ENCODE measurements around the gene SETD9. TPM values are rescaled to one million over a fixed set of nuclear protein-coding genes. Genes with fewer than 3 reads are reported as not detected.

SETD9 gene
- total RNA-seq, 1 donor from 2014 or later, result 12.2 TPM

GRCh38 chr5:56964173-56964572 is 54.8 kb downstream of the SETD9 start:
- Histone ChIP-seq H3K27ac (ENCODE audit: low read depth, low read length) (no peak overlapping the region), H3K4me1 (ENCODE audit: insufficient read depth, low read length) (no peaks in the 10 kb centered on the region), H3K9me3 (ENCODE audit: insufficient read depth, low read depth, low read length) (no peaks in the 10 kb centered on the region), H3K27me3 (ENCODE audit: insufficient read depth, low read length) (peaks cover 9% of the 10 kb centered on the region), H4K20me1 (ENCODE audit: insufficient read depth, low read length) (no peaks in the 10 kb centered on the region), H3K4me2 (ENCODE audit: low read length) (no peak overlapping the region), H2AFZ (ENCODE audit: low read depth, low read length) (no peak overlapping the region), H3K9ac (ENCODE audit: low read length) (no peak overlapping the region), H3K79me2 (ENCODE audit: insufficient read depth, low read length) (no peaks in the 10 kb centered on the region), H3K4me3 (ENCODE audit: insufficient read depth, low read depth, low read length) (no peak overlapping the region), H3K36me3 (ENCODE audit: insufficient read depth, low read length) (no peaks in the 10 kb centered on the region)
- no peak for TF ChIP-seq EZH2 (IDR thresholded peaks at IDR 0.05; ENCODE audit: insufficient read depth, low read length)
- TF ChIP-seq, protein P1, sequence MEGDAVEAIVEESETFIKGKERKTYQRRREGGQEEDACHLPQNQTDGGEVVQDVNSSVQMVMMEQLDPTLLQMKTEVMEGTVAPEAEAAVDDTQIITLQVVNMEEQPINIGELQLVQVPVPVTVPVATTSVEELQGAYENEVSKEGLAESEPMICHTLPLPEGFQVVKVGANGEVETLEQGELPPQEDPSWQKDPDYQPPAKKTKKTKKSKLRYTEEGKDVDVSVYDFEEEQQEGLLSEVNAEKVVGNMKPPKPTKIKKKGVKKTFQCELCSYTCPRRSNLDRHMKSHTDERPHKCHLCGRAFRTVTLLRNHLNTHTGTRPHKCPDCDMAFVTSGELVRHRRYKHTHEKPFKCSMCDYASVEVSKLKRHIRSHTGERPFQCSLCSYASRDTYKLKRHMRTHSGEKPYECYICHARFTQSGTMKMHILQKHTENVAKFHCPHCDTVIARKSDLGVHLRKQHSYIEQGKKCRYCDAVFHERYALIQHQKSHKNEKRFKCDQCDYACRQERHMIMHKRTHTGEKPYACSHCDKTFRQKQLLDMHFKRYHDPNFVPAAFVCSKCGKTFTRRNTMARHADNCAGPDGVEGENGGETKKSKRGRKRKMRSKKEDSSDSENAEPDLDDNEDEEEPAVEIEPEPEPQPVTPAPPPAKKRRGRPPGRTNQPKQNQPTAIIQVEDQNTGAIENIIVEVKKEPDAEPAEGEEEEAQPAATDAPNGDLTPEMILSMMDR (IDR thresholded peaks at IDR 0.05; ENCODE audit: insufficient read depth, low read depth, low read length), result no peak
- Mint-ChIP-seq H3K27ac (ENCODE audit: unreplicated experiment) (no peak overlapping the region), H3K4me3 (ENCODE audit: unreplicated experiment) (no peak overlapping the region), H3K36me3 (ENCODE audit: low read depth, unreplicated experiment) (peaks cover 2% of the 10 kb centered on the region), H3K27me3 (ENCODE audit: low read depth, unreplicated experiment) (peaks cover 27% of the 10 kb centered on the region), H3K9me3 (ENCODE audit: unreplicated experiment) (no peaks in the 10 kb centered on the region), H3K4me1 (ENCODE audit: low read depth, unreplicated experiment) (no peaks in the 10 kb centered on the region)
- FAIRE-seq (no peak), DNase-seq (ENCODE audit: low read depth) (no peak)

Other genes with a start within 250 kb of the SETD9 start
- 9.5 and 10.4 TPM in 2 replicates for gene MAP3K1, start 94.0 kb upstream of the SETD9 start, total RNA-seq
- gene MIER3, start 42.5 kb downstream of the SETD9 start, total RNA-seq, result 29.7 and 30.0 TPM in 2 replicates

Measured in astrocyte (in vitro differentiated cells and primary cell).